HG02852 (cell line): ENCODE data around the gene TTC7B.

Experiments
- ATAC-seq: cut with Tn5 transposase; IDR thresholded peaks from one replicate; pipeline ENCODE4 v1.9.1; 2021; ENCODE audit warnings: mild to moderate bottlenecking, moderate library complexity; ENCODE audit not compliant: unreplicated experiment

TTC7B gene

GRCh38 chr14:90552465-90553297 is 263.5 kb downstream of the TTC7B start:
- no peak for ATAC-seq

GRCh38 chr14:90551733-90552464 is 264.3 kb downstream of the TTC7B start:
- ATAC-seq: no peak

GRCh38 chr14:90551070-90551704 is 265.0 kb downstream of the TTC7B start:
- ATAC-seq: no peak

- ATAC-seq: no peak
Observed at GRCh38 chr14:90549794-90550641, 266.2 kb downstream of the TTC7B start.

GRCh38 chr14:90548455-90548854 is 267.8 kb downstream of the TTC7B start:
- ATAC-seq: no peak

GRCh38 chr14:90547968-90548367 is 268.3 kb downstream of the TTC7B start:
- ATAC-seq: no peak

GRCh38 chr14:90547250-90547649 is 269.0 kb downstream of the TTC7B start:
- ATAC-seq: no peak

- ATAC-seq: no peak
Observed at GRCh38 chr14:90546767-90547166, 269.5 kb downstream of the TTC7B start.

- ATAC-seq: no peak
Observed at GRCh38 chr14:90545966-90546751, 270.1 kb downstream of the TTC7B start.

GRCh38 chr14:90545382-90545781 is 270.8 kb downstream of the TTC7B start:
- ATAC-seq: no peak

- no peak for ATAC-seq
Observed at GRCh38 chr14:90544971-90545370, 271.3 kb downstream of the TTC7B start.

GRCh38 chr14:90544566-90544965 is 271.7 kb downstream of the TTC7B start:
- ATAC-seq: no peak

- no peak for ATAC-seq
Observed at GRCh38 chr14:90543876-90544275, 272.4 kb downstream of the TTC7B start.

GRCh38 chr14:90541076-90541634 is 275.1 kb downstream of the TTC7B start:
- ATAC-seq: no peak

- no peak for ATAC-seq
Observed at GRCh38 chr14:90540437-90540836, 275.8 kb downstream of the TTC7B start.

GRCh38 chr14:90539996-90540395 is 276.2 kb downstream of the TTC7B start:
- ATAC-seq: no peak

- no peak for ATAC-seq
Observed at GRCh38 chr14:90539496-90539775, 276.8 kb downstream of the TTC7B start.

- ATAC-seq: no peak
Observed at GRCh38 chr14:90538716-90539495, 277.3 kb downstream of the TTC7B start.

- no peak for ATAC-seq
Observed at GRCh38 chr14:90538095-90538494, 278.1 kb downstream of the TTC7B start.
